Measurements from ENCODE around the gene PRH1.

PRH1 gene

GRCh38 chr12:10884086-10884725 is at the start of gene PRH1:
Gene PRH1 (minus strand): TSS chr12:10884255. CDS start chr12:10884217, 38 bp downstream.
- DNase-seq: no peak

DNA sequence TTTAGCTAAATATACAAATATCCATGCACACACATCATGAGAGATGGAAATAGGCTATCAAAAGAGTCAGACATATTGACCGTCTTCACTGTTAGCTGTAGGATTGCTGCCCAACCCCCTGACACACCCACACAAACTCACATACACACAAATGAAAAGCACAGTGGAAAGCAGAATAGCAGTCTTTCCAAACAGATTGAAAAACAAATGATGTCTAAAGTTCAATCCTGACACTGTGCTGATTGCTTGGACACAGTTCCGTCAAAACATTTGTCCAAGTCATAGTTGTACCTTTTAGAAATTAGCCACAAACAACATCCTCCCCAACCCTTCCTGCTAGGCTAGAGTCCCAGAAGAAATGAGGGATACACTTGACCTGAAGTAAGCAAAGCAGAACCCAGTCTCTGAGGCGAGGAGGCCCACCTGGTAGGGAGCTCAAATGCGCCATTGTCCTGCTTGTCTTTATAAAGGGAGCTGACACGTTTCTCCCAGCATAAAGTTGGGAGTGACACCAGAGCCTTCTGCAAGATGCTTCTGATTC is 44.8 kb upstream of the PRH1 start, which contains the start of gene PRH2:
Gene PRH2 (plus strand): TSS at position 491 of the 541 bp plus-strand sequence. CDS start 38 bp downstream, at position 529.
- no peak for DNase-seq

- DNase-seq: no peak
These were observed 42.2 kb upstream of the PRH1 start for GRCh38 chr12:10926269-10926668.

GRCh38 chr12:10919809-10920208 is 35.8 kb upstream of the PRH1 start:
- no peak for DNase-seq

DNA sequence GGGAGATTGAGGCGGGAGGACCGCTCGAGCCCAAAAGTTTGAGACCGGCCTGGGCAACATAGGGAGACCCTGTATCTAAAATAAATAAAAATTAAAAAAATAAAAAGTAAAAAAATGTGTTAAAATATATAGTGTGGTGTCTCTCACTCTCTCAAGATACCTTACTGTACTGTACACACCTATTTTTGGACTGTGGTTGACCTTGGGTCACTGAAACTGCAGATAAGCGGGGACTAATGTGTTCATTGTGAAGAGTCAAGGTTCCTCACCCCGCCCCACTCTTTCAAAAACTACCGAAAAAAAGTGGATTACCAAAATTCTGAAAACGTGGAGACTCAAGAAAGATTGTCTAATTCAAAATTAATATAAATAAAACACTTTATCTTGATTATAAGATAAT is 26.3 kb upstream of the PRH1 start:
- DNase-seq: no peak

- no peak for DNase-seq
These were observed 25.4 kb upstream of the PRH1 start, which contains the start of gene TAS2R13 for GRCh38 chr12:10909462-10909861. Gene TAS2R13 (minus strand): TSS chr12:10909562. CDS start chr12:10909298, 264 bp downstream.

DNA sequence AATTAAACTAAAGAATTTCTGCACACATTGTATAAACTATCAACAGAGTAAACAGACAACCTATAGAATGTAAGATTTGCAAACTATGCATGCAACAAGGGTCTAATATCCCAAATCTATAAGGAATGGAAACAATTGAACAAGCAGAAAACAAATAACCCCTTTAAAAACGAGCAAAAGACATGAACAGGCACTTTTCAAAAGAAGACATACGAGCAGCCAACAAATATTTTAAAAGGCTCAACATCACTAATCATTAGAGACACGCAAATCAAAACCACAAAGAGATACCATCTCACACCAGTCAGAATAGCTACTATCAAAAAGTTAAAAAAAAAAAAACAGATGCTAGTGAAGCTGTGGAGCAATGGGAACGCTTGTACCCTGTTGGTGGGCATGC is 20.6 kb upstream of the PRH1 start:
- DNase-seq: no peak

- DNase-seq: no peak
These were observed 17.4 kb upstream of the PRH1 start for GRCh38 chr12:10901427-10901826.

GRCh38 chr12:10900972-10901371 is 16.9 kb upstream of the PRH1 start:
- DNase-seq: no peak

GRCh38 chr12:10900530-10900929 is 16.5 kb upstream of the PRH1 start:
- DNase-seq: no peak

GRCh38 chr12:10896854-10897253 is 12.8 kb upstream of the PRH1 start:
- no peak for DNase-seq

DNA sequence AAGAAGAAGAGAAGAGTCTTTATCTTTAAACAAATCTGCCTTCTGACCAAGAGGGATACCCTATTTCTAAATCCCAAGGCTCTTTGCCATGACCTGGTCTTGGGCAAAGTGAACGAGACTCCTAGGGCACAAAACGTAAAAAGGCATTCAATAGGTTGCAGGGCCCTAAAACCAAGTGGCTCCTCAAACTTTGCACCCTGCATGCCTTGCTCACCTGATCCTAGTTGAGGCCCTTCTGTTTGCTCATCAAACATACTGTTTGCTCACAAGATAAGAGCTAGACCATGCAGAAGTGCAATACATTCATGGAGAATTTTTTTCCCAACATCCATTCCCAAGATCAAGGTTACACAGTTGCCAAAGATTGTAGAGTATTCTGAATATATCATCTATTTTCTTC is 7.9 kb upstream of the PRH1 start:
- no peak for DNase-seq

GRCh38 chr12:10889226-10889625 is 5.2 kb upstream of the PRH1 start:
- DNase-seq: no peak

GRCh38 chr12:10873378-10873777 is 10.7 kb downstream of the PRH1 start:
- DNase-seq: no peak

GRCh38 chr12:10867381-10867780 is 16.7 kb downstream of the PRH1 start:
- no peak for DNase-seq

DNA sequence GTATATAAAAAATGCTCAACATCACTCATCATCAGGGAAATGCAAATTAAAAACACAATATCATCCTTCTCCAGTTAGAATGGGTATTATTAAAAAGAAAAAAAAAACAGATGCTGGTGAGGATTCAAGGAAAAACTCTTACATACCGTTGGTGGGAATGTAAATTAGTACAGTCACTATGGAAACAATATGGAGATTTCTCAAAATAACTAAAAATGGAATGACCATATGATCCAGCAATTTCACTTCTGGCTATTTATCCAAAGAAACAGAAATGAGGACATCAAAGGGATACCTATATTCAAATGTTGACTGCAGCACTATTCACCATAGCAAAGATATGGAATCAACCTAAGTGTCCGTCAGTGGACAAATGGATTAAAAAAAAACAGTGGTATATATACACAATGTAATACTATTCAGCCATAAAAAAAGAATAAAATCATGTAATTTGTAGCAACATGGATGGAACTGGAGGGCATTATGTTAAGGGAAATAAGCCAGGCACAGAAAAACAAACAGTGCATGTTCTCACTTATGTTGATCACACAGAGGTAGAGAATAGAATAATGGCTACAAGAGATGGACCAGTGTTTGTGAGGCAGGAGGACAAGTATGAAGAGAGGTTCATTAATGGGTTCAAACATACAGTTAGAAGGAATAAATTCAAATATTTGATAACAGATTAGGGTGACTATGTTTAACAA is 20.4 kb downstream of the PRH1 start:
- no peak for DNase-seq

DNA sequence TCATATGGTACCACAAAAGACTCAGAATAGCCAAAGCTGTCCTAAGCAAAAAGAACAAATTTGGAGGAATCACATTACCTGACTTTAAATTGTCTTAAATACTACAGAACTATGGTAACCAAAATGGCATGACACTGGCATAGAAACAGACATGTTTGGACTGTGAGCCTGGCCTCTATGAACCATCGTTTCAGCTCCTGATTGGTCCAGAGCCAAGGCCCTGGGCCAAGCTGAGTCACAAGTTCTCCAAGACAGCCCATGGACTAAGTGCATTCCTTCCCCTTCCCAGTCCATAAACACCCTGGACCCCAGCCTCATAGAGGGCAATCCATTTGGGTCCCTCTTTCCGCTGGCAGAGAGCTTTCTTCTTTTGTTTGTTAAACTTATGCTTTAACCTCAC is 22.7 kb downstream of the PRH1 start:
- no peak for DNase-seq

DNA sequence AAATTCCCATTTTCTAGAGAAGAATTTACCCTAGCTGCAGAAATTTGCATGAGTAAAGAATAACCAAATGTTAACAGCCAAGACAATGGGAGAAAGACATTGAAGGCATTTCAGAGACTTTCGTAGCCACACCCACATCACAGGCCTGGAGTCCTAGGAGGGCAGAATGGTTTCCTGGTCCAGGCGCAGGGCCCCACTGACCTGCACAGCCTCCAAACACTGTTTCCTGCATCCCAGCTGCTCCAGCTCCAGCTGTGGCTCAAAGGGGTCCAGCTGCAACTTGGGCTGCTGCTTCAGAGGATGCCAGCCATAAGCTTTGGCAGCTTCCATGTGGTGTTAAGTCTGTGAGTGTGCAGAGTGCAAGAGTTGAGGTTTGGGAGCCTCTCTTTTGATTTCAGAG is 28.2 kb downstream of the PRH1 start:
- no peak for DNase-seq

GRCh38 chr12:10853776-10854175 is 30.3 kb downstream of the PRH1 start:
- no peak for DNase-seq

GRCh38 chr12:10851243-10851858 is 32.7 kb downstream of the PRH1 start:
- DNase-seq: no peak

- no peak for DNase-seq
These were observed 34.6 kb downstream of the PRH1 start, which contains the start of gene PRR4 for GRCh38 chr12:10849425-10849878. Gene PRR4 (minus strand): TSS chr12:10849475. CDS start chr12:10849437, 38 bp downstream.

GRCh38 chr12:10847744-10848143 is 36.3 kb downstream of the PRH1 start:
- DNase-seq: no peak

- DNase-seq: no peak
These were observed 41.2 kb downstream of the PRH1 start for GRCh38 chr12:10842862-10843261.

GRCh38 chr12:10838461-10838860 is 45.6 kb downstream of the PRH1 start:
- DNase-seq: no peak
